Medulla oblongata (tissue), 1 donor: ENCODE results near the gene NDUFB3.

Experiments used
- DNase-seq: peaks from one replicate; pipeline ENCODE4 v3.0.0-alpha.2; 2015; ENCODE audit errors: extremely low spot score

Gene NDUFB3

GRCh38 chr2:201128033-201128432 is 56.2 kb downstream of the NDUFB3 start:
- DNase-seq: no peak

- DNase-seq: no peak
Observed at GRCh38 chr2:201128933-201129505, 57.2 kb downstream of the NDUFB3 start.

- DNase-seq: peak; percentile 72
Observed at GRCh38 chr2:201130524-201131186, 58.9 kb downstream of the NDUFB3 start.

- peak; percentile 68 for DNase-seq
Observed at GRCh38 chr2:201132518-201132917, 60.7 kb downstream of the NDUFB3 start.
